HepG2 (cell line): Measurements from ENCODE around the gene GMEB2. TPM values are rescaled to one million over a fixed set of nuclear protein-coding genes. Genes with fewer than 3 reads are reported as not detected.

Experiments used
- CREB3 ChIP-seq: sonication (generic); formaldehyde crosslinking; IDR thresholded peaks from 2 replicates; pipeline ENCODE4 v1.5.0; 2020; ENCODE audit warnings: missing genetic modification reagents
- DR1 ChIP-seq: sonication (generic); formaldehyde crosslinking; IDR thresholded peaks from 2 replicates; pipeline ENCODE4 v1.8.0; 2021; ENCODE audit warnings: mild to moderate bottlenecking, missing genetic modification reagents, inconsistent platforms
- FOXP1 ChIP-seq, 2 experiments: fragments of 450-650 bp in 1 of 2; IDR thresholded peaks; 2 replicates each; pipeline ENCODE4 v1.6.1; 2017 to 2018; ENCODE audit warnings: antibody characterized with exemption in 1 of 2
- GATAD2A ChIP-seq: IDR thresholded peaks from 2 replicates; pipeline ENCODE4 v1.6.1; 2016
- GLI4 ChIP-seq: sonication (generic); formaldehyde crosslinking; IDR thresholded peaks from 2 replicates; pipeline ENCODE4 v1.5.1; 2020; ENCODE audit warnings: missing genetic modification reagents, mild to moderate bottlenecking, moderate library complexity, borderline replicate concordance
- HDAC1 ChIP-seq: sonication (generic); formaldehyde crosslinking; IDR thresholded peaks from 2 replicates; pipeline ENCODE4 v1.5.1; 2020; ENCODE audit warnings: mild to moderate bottlenecking, missing genetic modification reagents
- NCOA5 ChIP-seq: sonication (generic); formaldehyde crosslinking; IDR thresholded peaks from 2 replicates; pipeline ENCODE4 v1.4.0; 2020; ENCODE audit warnings: missing genetic modification reagents
- NR2F6 ChIP-seq, 2 experiments: IDR thresholded peaks; 2 replicates each; pipeline ENCODE4 v1.6.1; 2016; ENCODE audit warnings: antibody characterized with exemption in 1 of 2, mild to moderate bottlenecking in 1 of 2
- RFXAP ChIP-seq: sonication (generic); formaldehyde crosslinking; IDR thresholded peaks from 2 replicates; pipeline ENCODE4 v1.4.0; 2020; ENCODE audit warnings: missing genetic modification reagents, borderline replicate concordance
- SMAD3 ChIP-seq: sonication (generic); formaldehyde crosslinking; IDR thresholded peaks from 2 replicates; pipeline ENCODE4 v1.4.0; 2020; ENCODE audit warnings: missing genetic modification reagents
- SMYD3 ChIP-seq: sonication (generic); formaldehyde crosslinking; IDR thresholded peaks from 2 replicates; pipeline ENCODE4 v1.8.1; 2023; ENCODE audit warnings: mild to moderate bottlenecking, missing genetic modification reagents
- SNAI1 ChIP-seq: sonication (generic); formaldehyde crosslinking; IDR thresholded peaks from 2 replicates; pipeline ENCODE4 v1.5.0; 2020; ENCODE audit warnings: mild to moderate bottlenecking, missing genetic modification reagents, borderline replicate concordance
- TEAD3 ChIP-seq: optimal IDR thresholded peaks from 2 replicates; pipeline ENCODE3; 2016; ENCODE audit warnings: borderline replicate concordance
- TP53 ChIP-seq: sonication (generic); formaldehyde crosslinking; conservative IDR thresholded peaks from 2 replicates; pipeline ENCODE4 v1.4.0; 2020; ENCODE audit warnings: missing genetic modification reagents
- ZFY ChIP-seq: sonication (generic); formaldehyde crosslinking; IDR thresholded peaks from 2 replicates; pipeline ENCODE4 v1.4.0; 2020; ENCODE audit warnings: missing genetic modification reagents
- ZFYVE20 ChIP-seq: sonication (generic); formaldehyde crosslinking; IDR thresholded peaks from 2 replicates; pipeline ENCODE4 v1.8.0; 2023; ENCODE audit warnings: low read depth, mild to moderate bottlenecking, moderate library complexity, missing genetic modification reagents, borderline replicate concordance
- ZNF572 ChIP-seq: sonication (generic); formaldehyde crosslinking; IDR thresholded peaks from 2 replicates; pipeline ENCODE4 v1.5.1; 2020; ENCODE audit warnings: mild to moderate bottlenecking, missing genetic modification reagents
- ZNF784 ChIP-seq: sonication (generic); formaldehyde crosslinking; IDR thresholded peaks from 2 replicates; pipeline ENCODE4 v1.5.1; 2020; ENCODE audit warnings: missing genetic modification reagents, mild to moderate bottlenecking, borderline replicate concordance
- ZNF788 ChIP-seq: sonication (generic); formaldehyde crosslinking; IDR thresholded peaks from 2 replicates; pipeline ENCODE4 v1.5.0; 2020; ENCODE audit warnings: mild to moderate bottlenecking, missing genetic modification reagents, borderline replicate concordance
- polyA plus RNA-seq, 8 experiments: library from polyadenylated mRNA; depleted of rRNA in 3 of 8; stranded (reverse) in 7 of 8; unstranded in 1 of 8; fragments of >200 nt; fragmentation: Illumina TruSeq in 4 of 8; extraction: Trizol in 4 of 8; gene quantifications; 2 replicates each; pipeline versions ENCODE4 v1.2.1 to v1.2.3, GENCODE V29; 2011 to 2016; ENCODE audit warnings: low read depth in 4 of 8, missing spikeins in 1 of 8, mixed read lengths in 1 of 8; ENCODE audit not compliant: insufficient read depth in 1 of 8
- total RNA-seq, 5 experiments: library from RNA; depleted of rRNA; stranded (reverse); fragments of >200 nt; fragmentation: Illumina TruSeq; extraction: Trizol; gene quantifications; 2 replicates each; pipeline ENCODE4 v1.2.3, GENCODE V29; 2016; ENCODE audit warnings: low read depth in 1 of 5
- TF ChIP-seq, protein P1 (sequence below): sonication (generic); formaldehyde crosslinking; IDR thresholded peaks from 2 replicates; pipeline ENCODE4 v1.5.0; 2020; ENCODE audit warnings: mild to moderate bottlenecking, missing genetic modification reagents, borderline replicate concordance
- TF ChIP-seq, protein P2 (sequence below): fragments of 450-650 bp; IDR thresholded peaks from 2 replicates; pipeline ENCODE4 v1.6.1; 2016

Gene GMEB2
- total and polyA plus RNA-seq, 2 of the 13 experiments (the other 11 are each of a cell fraction or from before 2014, with no cell fraction given), result 10.6 to 12.4 TPM

DNA sequence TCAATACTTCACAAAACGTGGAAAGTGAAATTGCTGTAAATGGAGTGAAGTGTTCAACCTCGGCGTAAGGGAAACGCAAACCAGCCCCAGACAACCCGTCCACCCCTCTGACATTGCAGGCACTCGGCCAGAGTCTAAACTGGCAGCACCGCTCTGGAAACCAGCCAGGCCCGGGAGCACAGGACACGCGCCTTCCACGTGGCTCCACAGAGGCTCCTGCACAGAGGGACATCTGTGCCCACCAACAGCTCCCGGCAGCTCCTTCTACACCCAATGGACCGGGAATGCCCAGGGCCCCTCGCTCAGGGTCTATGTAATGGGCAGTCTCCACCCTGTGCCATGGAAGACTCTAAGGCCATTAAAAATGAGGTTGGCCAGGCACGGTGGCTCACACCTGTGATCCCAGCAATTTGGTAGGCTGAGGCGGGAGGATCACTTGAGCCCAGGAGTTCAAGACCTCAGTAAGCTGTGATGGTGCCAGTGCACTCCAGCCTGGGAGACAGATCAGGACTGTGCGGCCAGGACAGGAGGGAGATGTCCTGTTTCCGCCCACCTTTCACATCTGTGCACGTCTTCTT, 49.5 kb downstream of the GMEB2 start (continued):
- TF ChIP-seq, protein P1, sequence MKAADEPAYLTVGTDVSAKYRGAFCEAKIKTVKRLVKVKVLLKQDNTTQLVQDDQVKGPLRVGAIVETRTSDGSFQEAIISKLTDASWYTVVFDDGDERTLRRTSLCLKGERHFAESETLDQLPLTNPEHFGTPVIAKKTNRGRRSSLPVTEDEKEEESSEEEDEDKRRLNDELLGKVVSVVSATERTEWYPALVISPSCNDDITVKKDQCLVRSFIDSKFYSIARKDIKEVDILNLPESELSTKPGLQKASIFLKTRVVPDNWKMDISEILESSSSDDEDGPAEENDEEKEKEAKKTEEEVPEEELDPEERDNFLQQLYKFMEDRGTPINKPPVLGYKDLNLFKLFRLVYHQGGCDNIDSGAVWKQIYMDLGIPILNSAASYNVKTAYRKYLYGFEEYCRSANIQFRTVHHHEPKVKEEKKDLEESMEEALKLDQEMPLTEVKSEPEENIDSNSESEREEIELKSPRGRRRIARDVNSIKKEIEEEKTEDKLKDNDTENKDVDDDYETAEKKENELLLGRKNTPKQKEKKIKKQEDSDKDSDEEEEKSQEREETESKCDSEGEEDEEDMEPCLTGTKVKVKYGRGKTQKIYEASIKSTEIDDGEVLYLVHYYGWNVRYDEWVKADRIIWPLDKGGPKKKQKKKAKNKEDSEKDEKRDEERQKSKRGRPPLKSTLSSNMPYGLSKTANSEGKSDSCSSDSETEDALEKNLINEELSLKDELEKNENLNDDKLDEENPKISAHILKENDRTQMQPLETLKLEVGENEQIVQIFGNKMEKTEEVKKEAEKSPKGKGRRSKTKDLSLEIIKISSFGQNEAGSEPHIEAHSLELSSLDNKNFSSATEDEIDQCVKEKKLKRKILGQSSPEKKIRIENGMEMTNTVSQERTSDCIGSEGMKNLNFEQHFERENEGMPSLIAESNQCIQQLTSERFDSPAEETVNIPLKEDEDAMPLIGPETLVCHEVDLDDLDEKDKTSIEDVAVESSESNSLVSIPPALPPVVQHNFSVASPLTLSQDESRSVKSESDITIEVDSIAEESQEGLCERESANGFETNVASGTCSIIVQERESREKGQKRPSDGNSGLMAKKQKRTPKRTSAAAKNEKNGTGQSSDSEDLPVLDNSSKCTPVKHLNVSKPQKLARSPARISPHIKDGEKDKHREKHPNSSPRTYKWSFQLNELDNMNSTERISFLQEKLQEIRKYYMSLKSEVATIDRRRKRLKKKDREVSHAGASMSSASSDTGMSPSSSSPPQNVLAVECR (CRISPR knock-in tag), result peak; percentile 54; the same call in 1 of the 2 replicates
- TF ChIP-seq SMAD3 (CRISPR knock-in tag) (peak; percentile 92), GATAD2A (peak; percentile 83), TEAD3 (CRISPR knock-in tag) (peak; percentile 40), FOXP1 (IDR thresholded peaks at IDR 0.05) (no peak), FOXP1 (CRISPR knock-in tag; IDR thresholded peaks at IDR 0.05) (no peak), SNAI1 (CRISPR knock-in tag) (no peak), RFXAP (0 out of 2 replicates have a peak, but pooled peaks have one; percentile 28), NR2F6 (IDR thresholded peaks at IDR 0.05) (no peak), NR2F6 (CRISPR knock-in tag; IDR thresholded peaks at IDR 0.05) (peak; percentile 26; the same call in 1 of the 2 replicates), NCOA5 (CRISPR knock-in tag) (no peak), CREB3 (0 out of 2 replicates have a peak, but pooled peaks have one; percentile 41), HDAC1 (CRISPR knock-in tag) (peak; percentile 53; the same call in 1 of the 2 replicates), ZFY (CRISPR knock-in tag) (peak; percentile 53), ZFYVE20 (CRISPR knock-in tag) (no peak), ZNF572 (CRISPR knock-in tag) (peak; percentile 87; the same call in 1 of the 2 replicates), DR1 (CRISPR knock-in tag) (peak; percentile 32; the same call in 1 of the 2 replicates), GLI4 (CRISPR knock-in tag) (no peak), TP53 (CRISPR knock-in tag) (no peak), SMYD3 (no peak), ZNF784 (CRISPR knock-in tag) (no peak), ZNF788 (0 out of 2 replicates have a peak, but pooled peaks have one; percentile 40)
- TF ChIP-seq, protein P2, sequence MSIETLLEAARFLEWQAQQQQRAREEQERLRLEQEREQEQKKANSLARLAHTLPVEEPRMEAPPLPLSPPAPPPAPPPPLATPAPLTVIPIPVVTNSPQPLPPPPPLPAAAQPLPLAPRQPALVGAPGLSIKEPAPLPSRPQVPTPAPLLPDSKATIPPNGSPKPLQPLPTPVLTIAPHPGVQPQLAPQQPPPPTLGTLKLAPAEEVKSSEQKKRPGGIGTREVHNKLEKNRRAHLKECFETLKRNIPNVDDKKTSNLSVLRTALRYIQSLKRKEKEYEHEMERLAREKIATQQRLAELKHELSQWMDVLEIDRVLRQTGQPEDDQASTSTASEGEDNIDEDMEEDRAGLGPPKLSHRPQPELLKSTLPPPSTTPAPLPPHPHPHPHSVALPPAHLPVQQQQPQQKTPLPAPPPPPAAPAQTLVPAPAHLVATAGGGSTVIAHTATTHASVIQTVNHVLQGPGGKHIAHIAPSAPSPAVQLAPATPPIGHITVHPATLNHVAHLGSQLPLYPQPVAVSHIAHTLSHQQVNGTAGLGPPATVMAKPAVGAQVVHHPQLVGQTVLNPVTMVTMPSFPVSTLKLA, result 0 out of 2 replicates have a peak, but pooled peaks have one; percentile 23
